K562 (cell line): ENCODE measurements around the gene SAP30BP. TPM values are rescaled to one million over a fixed set of nuclear protein-coding genes. Genes with fewer than 3 reads are reported as not detected.

Source experiments
- ATAC-seq: fragments of 200-7000 bp; cut with Tn5 transposase; 3 replicates; pipeline ENCODE4 v1.9.1; 2020; ENCODE audit warnings: moderate library complexity
- BruUV-seq: library from RNA; stranded (reverse); fragments of 400-500 nt; replicated peaks from 2 replicates; lab custom pipeline; 2021; lab: Mats Ljungman, UMichigan
- CTCF ChIA-PET: fragments of 300-600 bp; formaldehyde crosslinking; extraction: SDS; loops from one replicate; lab custom pipeline; 2021; ENCODE audit warnings: low intra/inter-chr PET ratio; lab: Yijun Ruan, JAX
- POLR2A ChIA-PET: fragments of 300-600, 350-650 bp; sonication (Branson Sonifier 250); formaldehyde crosslinking; extraction: SDS; loops from one replicate; lab custom pipeline; 2021; ENCODE audit warnings: antibody characterized with exemption, inconsistent platforms; lab: Yijun Ruan, JAX
- DNase-seq, 4 experiments: peaks; one replicate each; pipeline versions ENCODE4 v3.0.0 to v3.0.0-alpha.2; 2011 to 2018; ENCODE audit warnings: low spot score in 3 of 4, mixed read lengths in 3 of 4; ENCODE audit errors: extremely low read depth in 1 of 4
- FAIRE-seq: peaks from 2 replicates; lab custom pipeline; 2011; peaks lifted over from hg19 to GRCh38; lab: Jason Lieb, UNC
- H2AFZ ChIP-seq: 2 replicates; pipeline ENCODE4 v1.6.0; 2011; ENCODE audit warnings: low read depth, low read length, control low read depth, inconsistent platforms
- H3K27ac ChIP-seq: fragments of 200-600 bp; 3 replicates; pipeline ENCODE4 v1.8.0; 2011; ENCODE audit warnings: low read depth, mild to moderate bottlenecking, control low read depth, inconsistent platforms, low read length, moderate library complexity, mixed read lengths; ENCODE audit errors: extremely low read depth
- H3K27me3 ChIP-seq, 2 experiments: fragments of 300-600 bp in 1 of 2; 2 replicates in 1 of 2; 3 replicates in 1 of 2; pipeline versions ENCODE4 v1.6.0 to v1.8.0; 2011; ENCODE audit warnings: inconsistent platforms in 2 of 2, low read length in 2 of 2, mild to moderate bottlenecking in 1 of 2, mixed read lengths in 1 of 2, moderate library complexity in 1 of 2; ENCODE audit not compliant: control insufficient read depth in 2 of 2, insufficient read depth in 2 of 2
- H3K36me3 ChIP-seq: fragments of 300-600 bp; 3 replicates; pipeline ENCODE4 v1.8.0; 2011; ENCODE audit warnings: mild to moderate bottlenecking, low read length, inconsistent platforms; ENCODE audit not compliant: control insufficient read depth, insufficient read depth
- H3K4me1 ChIP-seq, 2 experiments: fragments of 200-600 bp in 1 of 2; replicated peaks in 1 of 2; 2 replicates in 1 of 2; 3 replicates in 1 of 2; pipeline versions ENCODE4 v1.5.1 to v1.8.0; 2011; ENCODE audit warnings: inconsistent platforms in 2 of 2, low read length in 2 of 2, mild to moderate bottlenecking in 1 of 2, mixed read lengths in 1 of 2, moderate library complexity in 1 of 2; ENCODE audit not compliant: control insufficient read depth in 2 of 2, insufficient read depth in 2 of 2
- H3K4me2 ChIP-seq: 2 replicates; pipeline ENCODE4 v1.6.1; 2011; ENCODE audit warnings: low read length, control low read depth, inconsistent platforms, mixed read lengths; ENCODE audit not compliant: insufficient read depth
- H3K4me3 ChIP-seq: fragments of 200-600 bp; sonication (generic), shearing (Covaris generic); 2 replicates; pipeline ENCODE4 v1.5.1; 2016; ENCODE audit warnings: control low read depth, inconsistent platforms
- H3K79me2 ChIP-seq: fragments of 200-600 bp; 3 replicates; pipeline ENCODE4 v1.8.0; 2011; ENCODE audit warnings: low read length, inconsistent platforms; ENCODE audit not compliant: control insufficient read depth, insufficient read depth
- H3K9ac ChIP-seq, 2 experiments: 2 replicates each; pipeline versions ENCODE4 v1.6.0 to v1.6.1; 2011; ENCODE audit warnings: low read depth in 2 of 2, low read length in 2 of 2, control low read depth in 1 of 2, inconsistent platforms in 1 of 2, mild to moderate bottlenecking in 1 of 2, mixed read lengths in 1 of 2; ENCODE audit not compliant: insufficient read depth in 1 of 2
- H3K9me1 ChIP-seq: one replicate; pipeline ENCODE4 v1.6.0; 2011; ENCODE audit warnings: inconsistent platforms, mild to moderate bottlenecking, low read length, moderate library complexity; ENCODE audit not compliant: control insufficient read depth, insufficient read depth
- H3K9me3 ChIP-seq: replicated peaks from 2 replicates; pipeline ENCODE4 v1.5.1; 2011; ENCODE audit warnings: low read depth, low read length, inconsistent platforms; ENCODE audit not compliant: control insufficient read depth, insufficient read depth
- H4K20me1 ChIP-seq: replicated peaks from 2 replicates; pipeline ENCODE4 v1.6.1; 2011; ENCODE audit warnings: low read length, inconsistent platforms, mixed read lengths; ENCODE audit not compliant: control insufficient read depth, insufficient read depth
- CTCF ChIP-seq, 3 experiments: IDR thresholded peaks in 2 of 3; conservative IDR thresholded peaks in 1 of 3; 2 replicates each; pipeline ENCODE4 v1.5.1; 2011 to 2012; ENCODE audit warnings: low read length in 3 of 3, mild to moderate bottlenecking in 3 of 3, control low read depth in 2 of 3, improper control_type of control experiment in 1 of 3, inconsistent platforms in 1 of 3, low read depth in 1 of 3, mixed read lengths in 1 of 3, moderate library complexity in 1 of 3; ENCODE audit not compliant: insufficient read depth in 2 of 3
- NFIC ChIP-seq: fragments of 450-650 bp; IDR thresholded peaks from 2 replicates; pipeline ENCODE4 v1.6.1; 2017; ENCODE audit warnings: mild to moderate bottlenecking, inconsistent platforms
- SIX5 ChIP-seq, 2 experiments: IDR thresholded peaks; 2 replicates each; pipeline ENCODE4 v1.6.1; 2011; ENCODE audit warnings: low read length in 2 of 2, borderline replicate concordance in 1 of 2, low read depth in 1 of 2, mild to moderate bottlenecking in 1 of 2, moderate library complexity in 1 of 2; ENCODE audit not compliant: insufficient read depth in 1 of 2
- TGIF2 ChIP-seq: sonication (generic); formaldehyde crosslinking; IDR thresholded peaks from 2 replicates; pipeline ENCODE4 v1.8.1; 2022; ENCODE audit warnings: mild to moderate bottlenecking, missing genetic modification reagents, moderate library complexity
- THAP7 ChIP-seq: fragments of 250-450 bp; sonication (Bioruptor Pico); IDR thresholded peaks from 2 replicates; pipeline ENCODE4 v1.5.0; 2021
- WGBS: fragments of 100-300 bp; shearing (Covaris generic); methylation state at CpG from one replicate; pipeline ENCODE4 v1.1.6; 2016; ENCODE audit warnings: low coverage, mixed read lengths; ENCODE audit not compliant: insufficient coverage; ENCODE audit errors: missing lambda C conversion rate; 5-methylcytosine and 5-hydroxymethylcytosine counted together
- in situ Hi-C: fragments of 300-500 bp; cut with MboI; formaldehyde crosslinking; loops from 4 replicates; pipeline ENCODE4 v1.15.0; 2018; ENCODE audit warnings: inconsistent platforms, mixed read lengths
- intact Hi-C: fragments of 100-400 bp; cut with micrococcal nuclease; formaldehyde crosslinking; loops from 2 replicates; pipeline ENCODE4 v1.14.2; 2022
- polyA plus RNA-seq, 8 experiments: library from polyadenylated mRNA; depleted of rRNA in 4 of 8; stranded (reverse) in 5 of 8; unstranded in 3 of 8; fragments of >200 nt; fragmentation: Nextera tagmentation in 2 of 8; fragmentation: Illumina TruSeq in 1 of 8; extraction: Ambion mirVana in 2 of 8; extraction: Trizol in 1 of 8; gene quantifications; 2 replicates each; pipeline versions ENCODE4 v1.2.1 to v1.2.3, GENCODE V29; 2011 to 2014; ENCODE audit warnings: inconsistent platforms in 1 of 8, missing spikeins in 1 of 8
- total RNA-seq, 7 experiments: library from RNA; depleted of rRNA in 6 of 7; stranded (reverse); fragments of >200 nt in 6 of 7; fragmentation: Illumina TruSeq in 2 of 7; extraction: Trizol in 2 of 7; gene quantifications; 2 replicates each; pipeline versions ENCODE4 v1.2.1 to v1.2.3, GENCODE V29; 2011 to 2021; ENCODE audit warnings: low replicate concordance in 1 of 7

Gene SAP30BP
- total and polyA plus RNA-seq, 9 of the 15 experiments (the other 6 are each of a cell fraction or from before 2014, with no cell fraction given): 45.3 to 154 (median 71.7) TPM

- Histone ChIP-seq H3K9me1 (no peaks in the 10 kb centered on the region), H3K79me2 (no peaks in the 10 kb centered on the region), H3K27ac (no peak overlapping the region), H3K4me3 (no peak overlapping the region), H4K20me1 (peaks cover 6% of the 10 kb centered on the region), H3K9me3 (no peaks in the 10 kb centered on the region), H3K9ac (no peak overlapping the region), H3K4me2 (no peak overlapping the region), H3K4me1 (no peaks in the 10 kb centered on the region), H2AFZ (no peak overlapping the region), H3K36me3 (peaks cover 52% of the 10 kb centered on the region), H3K27me3 (no peaks in the 10 kb centered on the region)
- ATAC-seq (no peak), FAIRE-seq (no peak), DNase-seq (no peak)
- TF ChIP-seq TGIF2 (CRISPR knock-in tag): no peak
- TF ChIP-seq CTCF (IDR thresholded peaks at IDR 0.05 in 2 of 3, conservative IDR thresholded peaks at IDR 0.05 in 1 of 3; ENCODE audit: insufficient read depth in 2 of 3, low read depth in 1 of 3, low read length in 3 of 3): peak in 2 of 3 experiments; percentile 31 to 32; a peak in 3 of 6 replicates
- 50% methylated on average over 2 of the region's 2 CpGs for WGBS
- intact Hi-C loops: no loop called here
- BruUV-seq: TSS peak; percentile 14
- ChIA-PET POLR2A (interaction anchor here (0.7 to 3.2 kb wide), 7 partner anchors 9 to 118 kb away, joined by 3 to 15 read pairs (median 3); partner anchors contain the start of genes RECQL5 and SAP30BP), CTCF (interaction anchor here (0.6 kb wide), 1 partner anchor 906 kb away, joined by 3 read pairs; the partner anchor contains the start of gene NHERF1)
- in situ Hi-C loops: no loop called here
Observed at GRCh38 chr17:75654176-75654575, 13.0 kb upstream of the SAP30BP start.

GRCh38 chr17:75658237-75658636, 8.9 kb upstream of the SAP30BP start:
- FAIRE-seq: no peak
- ChIA-PET POLR2A (interaction anchor here (1.0 to 2.9 kb wide), 7 partner anchors 9 to 118 kb away, joined by 3 to 11 read pairs (median 4); partner anchors contain the start of genes RECQL5 and SAP30BP), CTCF (no interaction called here)
- in situ Hi-C loops: no loop called here
- Histone ChIP-seq H3K27ac (no peak overlapping the region), H4K20me1 (no peaks in the 10 kb centered on the region), H3K4me1 (no peaks in the 10 kb centered on the region), H2AFZ (no peak overlapping the region), H3K9me3 (no peaks in the 10 kb centered on the region), H3K4me2 (no peak overlapping the region), H3K9ac (no peak overlapping the region), H3K4me3 (no peak overlapping the region), H3K9me1 (no peaks in the 10 kb centered on the region), H3K36me3 (peaks cover 51% of the 10 kb centered on the region), H3K79me2 (no peaks in the 10 kb centered on the region), H3K27me3 (no peaks in the 10 kb centered on the region)
- TF ChIP-seq THAP7 (CRISPR knock-in tag): no peak
- TF ChIP-seq NFIC: peak; percentile 56
- no peak for TF ChIP-seq SIX5 (IDR thresholded peaks at IDR 0.05; ENCODE audit: borderline replicate concordance in 1 of 2, insufficient read depth in 1 of 2, low read depth in 1 of 2, low read length in 2 of 2)
- intact Hi-C loops: no loop called here
- BruUV-seq: no TSS peak
- 94% methylated on average over 5 of the region's 5 CpGs for WGBS
- no peak for ATAC-seq
- no peak for DNase-seq
